Thyroid gland (tissue), 4 donors: ENCODE results near the gene KCNQ2. TPM values are rescaled to one million over a fixed set of nuclear protein-coding genes. Genes with fewer than 3 reads are reported as not detected.
A peak's percentile ranks its signal among the peaks of the same experiment; 100 is the strongest.

Experiments
- DNase-seq, 2 donors: peaks; one replicate each; pipeline ENCODE4 v3.0.0-alpha.2; 2019
- H3K27ac ChIP-seq, 3 donors: fragments of 200-600 bp; sonication (generic); 1 replicate in 2 of 3; 2 replicates in 1 of 3; pipeline ENCODE4 v1.5.1; 2016 to 2019; ENCODE audit warnings: mild to moderate bottlenecking in 1 of 3, moderate library complexity in 1 of 3
- H3K27me3 ChIP-seq: fragments of 200-600 bp; sonication (generic); one replicate; pipeline ENCODE4 v1.5.1; 2019
- H3K36me3 ChIP-seq, 2 donors: fragments of 200-600 bp; sonication (generic); one replicate each; pipeline ENCODE4 v1.5.1; 2016 to 2019
- H3K4me1 ChIP-seq, 2 donors: fragments of 200-600 bp; sonication (generic); one replicate each; pipeline ENCODE4 v1.5.1; 2017 to 2019
- H3K4me3 ChIP-seq, 3 donors: fragments of 200-600 bp; sonication (generic); replicated peaks in 1 of 3; 1 replicate in 2 of 3; 2 replicates in 1 of 3; pipeline ENCODE4 v1.5.1; 2016; ENCODE audit warnings: mild to moderate bottlenecking in 1 of 3
- H3K9me3 ChIP-seq: fragments of 200-600 bp; sonication (generic); one replicate; pipeline ENCODE4 v1.5.1; 2017
- POLR2A ChIP-seq, 2 donors: fragments of 450-650 bp; IDR thresholded peaks; one replicate each; pipeline ENCODE4 v1.6.1; 2017; ENCODE audit warnings: antibody characterized with exemption in 2 of 2, mild to moderate bottlenecking in 2 of 2, moderate library complexity in 1 of 2
- WGBS, 2 donors: methylation state at CpG; one replicate each; pipeline ENCODE4 v1.1.5; 2017; 5-methylcytosine and 5-hydroxymethylcytosine counted together
- intact Hi-C: fragments of 100-400 bp; cut with DNase I; formaldehyde crosslinking; loops from one replicate; pipeline ENCODE4 v1.15.1; 2023
- total RNA-seq, 4 donors: library from RNA; depleted of rRNA; stranded (reverse); fragments of >200 nt; gene quantifications; one replicate each; pipeline ENCODE4 v1.2.3, GENCODE V29; 2016
- TF ChIP-seq, protein P1 (sequence below), 6 experiments: fragments of 200-600 bp in 3 of 6; fragments of 450-650 bp in 3 of 6; sonication (generic) in 3 of 6; IDR thresholded peaks; one replicate each; pipeline ENCODE4 v1.5.1; 2016 to 2019; ENCODE audit warnings: antibody characterized with exemption in 6 of 6, mild to moderate bottlenecking in 2 of 6, inconsistent platforms in 1 of 6, moderate library complexity in 1 of 6

The KCNQ2 gene
- total RNA-seq, 4 donors from 2014 or later, result 0.11 to 0.27 TPM; not detected in 2

- intact Hi-C loops, result no loop called here
- Histone ChIP-seq H3K4me3 (no peak overlapping the region), H3K36me3 (no peaks in the 10 kb centered on the region), H3K27ac (peak overlapping the region in 2 of 3 donors; percentile 45 to 68), H3K4me1 (peaks cover 12 to 18% of the 10 kb centered on the region in 2 donors), H3K9me3 (no peaks in the 10 kb centered on the region), H3K27me3 (no peaks in the 10 kb centered on the region)
- TF ChIP-seq, protein P1, sequence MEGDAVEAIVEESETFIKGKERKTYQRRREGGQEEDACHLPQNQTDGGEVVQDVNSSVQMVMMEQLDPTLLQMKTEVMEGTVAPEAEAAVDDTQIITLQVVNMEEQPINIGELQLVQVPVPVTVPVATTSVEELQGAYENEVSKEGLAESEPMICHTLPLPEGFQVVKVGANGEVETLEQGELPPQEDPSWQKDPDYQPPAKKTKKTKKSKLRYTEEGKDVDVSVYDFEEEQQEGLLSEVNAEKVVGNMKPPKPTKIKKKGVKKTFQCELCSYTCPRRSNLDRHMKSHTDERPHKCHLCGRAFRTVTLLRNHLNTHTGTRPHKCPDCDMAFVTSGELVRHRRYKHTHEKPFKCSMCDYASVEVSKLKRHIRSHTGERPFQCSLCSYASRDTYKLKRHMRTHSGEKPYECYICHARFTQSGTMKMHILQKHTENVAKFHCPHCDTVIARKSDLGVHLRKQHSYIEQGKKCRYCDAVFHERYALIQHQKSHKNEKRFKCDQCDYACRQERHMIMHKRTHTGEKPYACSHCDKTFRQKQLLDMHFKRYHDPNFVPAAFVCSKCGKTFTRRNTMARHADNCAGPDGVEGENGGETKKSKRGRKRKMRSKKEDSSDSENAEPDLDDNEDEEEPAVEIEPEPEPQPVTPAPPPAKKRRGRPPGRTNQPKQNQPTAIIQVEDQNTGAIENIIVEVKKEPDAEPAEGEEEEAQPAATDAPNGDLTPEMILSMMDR (IDR thresholded peaks at IDR 0.05), result no peak
- peak in 1 of 2 donors; percentile 60 for TF ChIP-seq POLR2A (IDR thresholded peaks at IDR 0.05)
- peak; percentile 99 to 100 for DNase-seq
- WGBS, 2 donors, result 12 to 13% methylated on average over 6 to 22 of the region's 28 CpGs
Observed at GRCh38 chr20:63351811-63352591, 120.5 kb downstream of the KCNQ2 start.

DNA sequence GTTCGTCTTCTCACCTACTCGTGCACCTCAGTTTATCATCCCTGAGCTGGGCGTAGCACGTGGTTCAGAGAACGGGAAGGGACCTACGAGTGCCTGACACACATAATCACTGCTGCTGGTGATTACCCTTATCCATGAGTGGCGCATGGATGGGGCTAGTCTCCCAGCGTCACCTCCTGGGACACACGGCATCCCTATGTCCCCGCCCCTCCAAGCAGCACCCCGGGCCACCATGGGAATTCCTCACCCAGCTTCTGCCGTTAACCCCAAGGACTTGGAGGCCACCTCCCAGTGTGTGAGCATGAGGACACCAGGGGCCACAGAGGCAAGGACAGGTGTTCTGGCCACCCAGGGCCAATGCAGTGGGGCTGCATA, 121.1 kb downstream of the KCNQ2 start:
- no peaks in the 10 kb centered on the region for H3K27me3 ChIP-seq
- peaks cover 16 to 24% of the 10 kb centered on the region in 2 donors for H3K4me1 ChIP-seq
- TF ChIP-seq POLR2A (IDR thresholded peaks at IDR 0.05), result no peak
- TF ChIP-seq, protein P1 (IDR thresholded peaks at IDR 0.05), result no peak
- no peak overlapping the region for H3K4me3 ChIP-seq
- intact Hi-C loops, result no loop called here
- DNase-seq, result no peak
- H3K9me3 ChIP-seq, result no peaks in the 10 kb centered on the region
- 83 to 86% methylated on average over 10 to 12 of the region's 12 CpGs for WGBS, 2 donors
- H3K27ac ChIP-seq, result peak overlapping the region in 1 of 3 donors; percentile 46
- H3K36me3 ChIP-seq, result no peaks in the 10 kb centered on the region

GRCh38 chr20:63350597-63351325, 121.7 kb downstream of the KCNQ2 start:
- 86 to 87% methylated on average over 41 to 45 of the region's 46 CpGs for WGBS, 2 donors
- no peak overlapping the region for H3K4me3 ChIP-seq
- no peak for TF ChIP-seq POLR2A (IDR thresholded peaks at IDR 0.05)
- TF ChIP-seq, protein P1 (IDR thresholded peaks at IDR 0.05), result no peak
- H3K4me1 ChIP-seq, result peaks cover 21 to 29% of the 10 kb centered on the region in 2 donors
- no peaks in the 10 kb centered on the region for H3K27me3 ChIP-seq
- no peaks in the 10 kb centered on the region for H3K36me3 ChIP-seq
- DNase-seq, result no peak
- H3K27ac ChIP-seq, result no peak overlapping the region
- intact Hi-C loops, result no loop called here
- H3K9me3 ChIP-seq, result no peaks in the 10 kb centered on the region

Other genes starting within 250 kb of the KCNQ2 start
- gene BIRC7, start 236.8 kb downstream of the KCNQ2 start, total RNA-seq, result not detected
- gene NKAIN4, start 218.2 kb downstream of the KCNQ2 start, total RNA-seq, result 1 to 10 TPM in 1 of 4 donors, under 1 TPM in 2, not detected in 1; 0.45 to 5.5 (median 0.67) TPM
- gene ARFGAP1, start 199.8 kb downstream of the KCNQ2 start, total RNA-seq, result 10 to 100 TPM; 70.7 to 75.7 (median 72.7) TPM
- gene COL20A1, start 179.5 kb downstream of the KCNQ2 start, total RNA-seq, result under 1 TPM in 1 of 4 donors, not detected in 3; 0.13 TPM
- gene CHRNA4, start 111.3 kb downstream of the KCNQ2 start, total RNA-seq, result 1 to 10 TPM in 3 of 4 donors, under 1 TPM in 1; 0.54 to 6.3 (median 1.9) TPM
- gene EEF1A2, start 26.4 kb upstream of the KCNQ2 start, total RNA-seq, result 1 to 10 TPM in 3 of 4 donors, under 1 TPM in 1; 0.22 to 2.0 (median 1.3) TPM
- 100 to 1,000 TPM in 3 of 4 donors, 10 to 100 TPM in 1; 82.0 to 226 (median 146) TPM for gene PPDPF, start 48.1 kb upstream of the KCNQ2 start, total RNA-seq
- gene PTK6, start 64.7 kb upstream of the KCNQ2 start, total RNA-seq, result under 1 TPM in 1 of 4 donors, not detected in 3; 0.11 TPM
- not detected for gene SRMS, start 75.1 kb upstream of the KCNQ2 start, total RNA-seq
- under 1 TPM in 3 of 4 donors, not detected in 1; 0.39 to 0.89 (median 0.40) TPM for gene FNDC11, start 81.5 kb upstream of the KCNQ2 start, total RNA-seq
- gene HELZ2, start 101.6 kb upstream of the KCNQ2 start, total RNA-seq, result 10 to 100 TPM; 24.3 to 45.5 (median 36.0) TPM
- gene GMEB2, start 154.4 kb upstream of the KCNQ2 start, total RNA-seq, result 10 to 100 TPM; 23.1 to 34.9 (median 29.9) TPM
- 10 to 100 TPM; 53.7 to 84.0 (median 66.1) TPM for gene STMN3, start 180.8 kb upstream of the KCNQ2 start, total RNA-seq
- gene RTEL1, start 185.7 kb upstream of the KCNQ2 start, total RNA-seq, result 10 to 100 TPM; 14.1 to 87.4 (median 54.2) TPM
- gene TNFRSF6B, start 224.0 kb upstream of the KCNQ2 start, total RNA-seq, result 10 to 100 TPM in 2 of 4 donors, 1 to 10 TPM in 2; 6.7 to 15.5 (median 10.5) TPM
- 10 to 100 TPM; 43.6 to 52.1 (median 46.7) TPM for gene ARFRP1, start 235.3 kb upstream of the KCNQ2 start, total RNA-seq
- gene ZGPAT, start 235.4 kb upstream of the KCNQ2 start, total RNA-seq, result 10 to 100 TPM; 27.7 to 36.3 (median 30.0) TPM